T-helper 2 cell treated with Interferon-gamma antibody and Interleukin-4, amounts not matched to agents 100 ng/mL and 5 ng/mL, for 36 hours (primary cell): Measurements from ENCODE around the gene BRAT1. TPM values are rescaled to one million over a fixed set of nuclear protein-coding genes. Genes with fewer than 3 reads are reported as not detected.

ENCODE experiments used
- intact Hi-C: fragments of 100-400 bp; cut with micrococcal nuclease; formaldehyde crosslinking; loops from one replicate; pipeline ENCODE4 v1.15.1; 2023
- total RNA-seq: library from RNA; stranded (reverse); gene quantifications from 2 replicates; pipeline ENCODE4 v1.2.3, GENCODE V29; 2022

The BRAT1 gene
- total RNA-seq, 1 donor from 2014 or later = 40.0 TPM

DNA sequence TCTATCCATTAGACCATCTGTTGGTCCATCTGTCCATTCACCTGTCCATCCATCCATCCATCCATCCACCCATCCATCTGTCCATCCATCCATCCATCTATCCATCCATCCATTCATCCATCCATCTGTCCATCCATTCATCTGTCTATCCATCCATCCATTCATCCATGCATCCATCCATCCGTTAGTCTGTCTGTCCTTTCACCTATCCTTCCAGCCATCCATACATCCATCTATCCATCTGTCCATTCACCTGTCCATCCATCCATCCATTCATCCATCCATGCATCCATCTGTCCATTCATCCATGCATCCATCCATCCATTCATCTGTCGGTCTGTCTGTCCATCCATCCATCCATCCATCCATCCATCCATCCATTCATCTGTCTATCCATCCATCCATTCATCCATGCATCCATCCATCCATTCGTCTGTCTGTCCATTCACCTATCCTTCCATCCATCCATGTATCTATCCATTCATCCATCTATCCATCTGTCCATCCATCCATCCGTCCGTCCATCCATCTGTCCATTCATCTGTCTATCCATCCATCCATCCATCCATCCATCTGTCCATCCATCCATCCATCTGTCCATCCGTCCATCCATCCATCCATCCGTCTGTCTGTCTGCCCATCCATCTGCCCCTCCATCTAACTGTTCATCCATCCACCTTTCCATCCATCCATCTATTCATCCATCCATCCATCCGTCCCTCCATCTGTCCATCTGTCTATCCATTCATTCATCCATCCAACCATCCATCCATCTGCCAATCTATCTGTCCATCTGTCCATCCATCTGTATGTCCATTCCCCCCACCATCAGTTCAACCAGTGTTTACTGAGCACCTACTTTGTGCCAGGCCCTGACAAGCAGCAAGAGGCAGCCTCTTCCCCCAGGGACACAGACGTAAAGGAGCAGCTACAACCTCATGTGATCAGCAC lies 40.6 kb downstream of the BRAT1 start:
- intact Hi-C loops = no loop called here

DNA sequence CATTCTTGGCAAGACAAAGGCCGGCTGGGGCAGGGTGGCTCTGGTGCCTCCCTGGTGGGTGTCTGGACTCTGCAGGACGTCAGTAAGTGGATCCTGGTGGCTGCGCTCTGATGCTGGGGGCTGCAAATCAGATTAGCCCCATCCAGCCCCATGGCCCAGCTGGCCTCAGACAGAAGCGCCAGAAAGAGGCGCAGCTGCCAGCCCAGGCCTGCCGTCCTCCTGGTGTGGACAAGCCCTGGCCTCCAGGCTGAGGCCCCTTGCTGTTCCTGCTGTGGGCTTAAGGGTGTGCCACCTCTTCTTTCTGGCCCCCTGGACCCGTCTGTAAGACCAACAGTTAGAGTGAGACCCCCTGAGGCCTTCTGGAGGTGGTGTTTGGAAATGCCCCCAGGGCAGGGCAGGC lies 41.6 kb downstream of the BRAT1 start:
- intact Hi-C loops = no loop called here

DNA sequence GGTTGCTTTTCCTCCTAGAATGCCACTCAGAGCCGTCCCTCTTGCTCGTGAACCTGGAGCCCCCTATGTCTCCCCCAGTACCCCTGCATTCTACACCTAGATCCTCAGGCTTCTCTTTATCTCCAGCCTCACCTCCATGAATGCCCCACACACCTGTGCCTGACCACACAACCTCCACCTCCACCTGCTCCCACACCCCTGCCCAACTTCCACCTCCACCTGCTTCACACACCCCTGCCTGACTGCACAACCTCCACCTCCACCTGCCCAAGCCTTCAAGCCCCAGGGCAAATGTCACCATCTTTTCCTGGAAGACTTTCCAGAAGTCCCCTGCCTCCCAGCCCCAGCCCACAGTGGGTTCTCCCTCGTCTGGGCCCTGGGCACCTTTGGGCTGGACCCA lies 42.6 kb downstream of the BRAT1 start:
- intact Hi-C loops = loop anchor here (1.0 kb wide), 1 partner anchor 121 kb away; no protein-coding TSS in a partner anchor

DNA sequence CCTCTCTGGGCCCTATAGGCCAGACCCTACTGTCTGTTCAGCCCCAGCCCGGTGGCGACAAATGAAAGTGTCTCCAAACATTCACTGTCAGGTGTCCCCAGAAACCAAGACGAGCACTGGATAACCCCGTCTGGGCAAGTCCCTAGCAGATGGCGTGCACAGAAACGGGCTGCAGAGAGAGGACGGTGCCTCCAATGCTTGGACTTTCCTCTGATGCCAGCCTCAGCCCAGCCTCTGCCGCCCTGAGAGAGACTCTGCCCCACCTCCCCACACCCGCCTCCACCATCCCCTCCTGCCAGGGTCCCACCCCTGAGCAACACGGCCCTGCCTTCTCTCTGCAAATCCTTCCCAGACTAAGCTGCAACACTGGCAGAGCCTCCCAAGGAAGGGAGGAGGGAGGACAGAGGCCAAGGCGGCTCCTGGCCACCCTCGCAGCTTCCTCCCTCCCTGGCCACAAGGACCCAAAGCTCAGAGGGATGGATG lies 43.1 kb downstream of the BRAT1 start:
- intact Hi-C loops = loop anchor here (1.0 kb wide), 1 partner anchor 121 kb away; no protein-coding TSS in a partner anchor

DNA sequence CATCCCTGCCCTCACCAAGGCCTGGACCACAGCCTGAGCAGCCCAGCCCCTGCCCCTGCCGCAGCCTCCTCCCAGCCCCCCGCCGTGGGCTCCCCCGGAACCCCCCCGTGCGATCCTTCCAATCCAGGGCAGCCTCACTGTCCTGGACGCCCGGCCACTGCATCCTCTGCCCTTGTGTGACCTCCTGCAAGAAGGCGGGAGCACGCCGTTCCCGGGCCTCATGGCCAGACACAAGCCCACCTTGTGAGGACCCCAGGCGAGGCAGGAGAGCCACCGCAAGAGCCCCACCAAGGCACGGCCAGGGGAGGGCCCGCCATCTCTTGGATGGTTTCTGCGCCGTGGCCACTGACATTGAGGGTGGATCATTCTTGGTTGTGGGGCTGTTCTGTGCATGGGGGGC lies 43.6 kb downstream of the BRAT1 start:
- intact Hi-C loops = loop anchor here (1.0 kb wide), 2 partner anchors 8 to 122 kb away; partner anchors contain the start of gene LFNG

- intact Hi-C loops = loop anchor here (1.0 kb wide), 1 partner anchor 8 kb away; the partner anchor contains the start of gene LFNG
Measured at GRCh38 chr7:2510909-2511768, 44.2 kb downstream of the BRAT1 start.

DNA sequence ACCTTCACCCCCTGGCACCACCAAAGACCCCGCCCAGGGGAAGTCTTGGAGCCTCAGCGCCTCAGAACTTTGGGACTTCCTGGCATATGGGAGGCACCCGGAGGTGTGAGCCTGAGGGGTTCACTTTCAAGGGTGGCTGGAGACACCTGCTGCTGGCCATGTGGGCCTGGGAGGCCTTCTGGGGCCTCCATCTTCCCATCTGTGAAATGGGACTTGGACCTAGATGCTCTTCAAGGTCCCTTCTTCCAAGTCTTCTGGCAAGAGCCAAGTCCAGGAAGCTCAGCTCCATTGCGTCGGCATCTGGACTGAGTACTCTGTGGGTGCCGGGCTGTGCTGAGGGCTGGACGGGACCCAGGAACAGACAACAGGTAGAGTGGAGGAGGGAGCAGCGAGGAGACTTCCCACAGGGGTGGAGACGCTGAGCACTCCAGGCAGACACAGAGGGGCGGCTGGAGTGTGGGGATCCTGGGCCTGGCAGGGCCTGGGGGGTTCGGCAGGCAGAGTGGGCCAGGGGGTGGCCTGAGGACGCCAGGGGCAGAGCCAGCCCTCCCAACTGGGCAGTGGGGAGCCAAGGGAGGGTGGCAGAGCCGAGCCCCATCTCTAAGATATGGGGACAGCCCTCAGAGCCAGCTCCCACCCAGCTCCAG lies 45.1 kb downstream of the BRAT1 start:
- intact Hi-C loops = no loop called here

DNA sequence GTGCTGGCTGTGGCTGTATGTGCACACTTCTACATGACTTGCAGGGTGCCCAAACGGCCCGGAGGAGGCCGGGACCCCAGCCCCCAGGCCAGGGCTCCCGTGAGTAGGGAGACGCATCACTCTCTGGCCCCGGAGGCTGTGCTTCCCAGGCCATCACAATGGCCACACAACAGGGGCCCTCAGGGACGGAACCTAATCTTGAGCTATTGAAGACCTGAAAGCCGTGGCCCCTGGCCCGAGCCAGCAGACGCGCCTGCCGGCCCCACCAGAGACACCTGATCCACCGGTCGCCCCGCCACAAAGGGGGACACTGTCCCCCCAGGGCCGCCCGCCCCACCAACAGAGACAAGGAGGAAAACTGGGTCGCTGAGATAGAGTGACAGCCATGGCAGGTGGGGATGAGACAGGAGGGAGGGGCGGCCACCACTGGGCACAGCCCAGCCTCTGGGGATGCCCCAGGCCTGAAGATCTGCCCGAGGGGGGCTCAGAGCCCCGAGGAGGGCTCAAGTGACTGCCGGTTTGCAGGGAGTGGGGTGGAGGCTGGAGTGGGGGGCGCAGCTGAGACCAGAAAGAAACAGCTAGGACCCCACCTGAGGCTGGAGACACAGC lies 45.9 kb downstream of the BRAT1 start:
- intact Hi-C loops = no loop called here

- intact Hi-C loops = no loop called here
Measured at GRCh38 chr7:2508327-2509215, 46.8 kb downstream of the BRAT1 start.

DNA sequence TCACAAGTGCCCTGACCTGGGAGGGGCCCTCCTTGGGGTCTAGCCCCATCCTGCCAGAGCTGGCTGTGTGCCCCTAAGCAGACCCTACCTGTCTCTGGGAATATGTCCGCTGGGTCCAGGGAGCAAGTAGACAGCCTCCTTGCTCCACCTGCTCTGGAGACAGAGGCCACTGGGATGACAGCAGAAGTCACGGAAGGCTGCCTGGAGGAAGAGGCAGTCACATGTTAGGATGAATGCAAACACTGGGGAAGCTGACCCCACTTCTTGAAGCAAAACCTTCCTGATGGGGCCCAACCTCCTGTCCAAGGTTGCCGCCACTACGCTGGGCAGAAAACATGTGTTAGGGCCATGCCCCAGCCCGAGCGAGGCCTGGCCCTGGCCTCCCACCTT lies 47.4 kb downstream of the BRAT1 start:
- intact Hi-C loops = no loop called here

GRCh38 chr7:2507208-2507916 lies 48.0 kb downstream of the BRAT1 start:
- intact Hi-C loops = no loop called here

DNA sequence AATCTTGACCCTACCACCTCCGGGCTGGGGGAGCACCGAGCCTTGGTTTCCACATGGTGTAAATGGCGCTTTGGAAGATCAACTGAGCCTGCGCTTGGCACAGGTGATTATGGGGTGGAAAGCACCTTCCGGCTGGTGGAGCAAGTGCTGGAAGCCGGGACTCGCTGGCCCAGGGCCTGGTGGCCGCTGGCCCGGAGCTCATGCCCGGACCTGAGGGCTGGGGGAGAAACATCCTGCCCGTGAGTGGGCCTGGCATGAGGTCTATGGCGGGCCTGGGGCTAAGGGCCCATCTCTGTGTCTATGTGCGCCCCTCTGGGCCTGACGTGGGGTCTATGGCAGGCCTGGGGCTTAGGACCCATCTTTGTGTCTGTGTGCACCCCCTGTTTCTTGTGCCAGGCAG lies 49.9 kb downstream of the BRAT1 start:
- intact Hi-C loops = no loop called here

DNA sequence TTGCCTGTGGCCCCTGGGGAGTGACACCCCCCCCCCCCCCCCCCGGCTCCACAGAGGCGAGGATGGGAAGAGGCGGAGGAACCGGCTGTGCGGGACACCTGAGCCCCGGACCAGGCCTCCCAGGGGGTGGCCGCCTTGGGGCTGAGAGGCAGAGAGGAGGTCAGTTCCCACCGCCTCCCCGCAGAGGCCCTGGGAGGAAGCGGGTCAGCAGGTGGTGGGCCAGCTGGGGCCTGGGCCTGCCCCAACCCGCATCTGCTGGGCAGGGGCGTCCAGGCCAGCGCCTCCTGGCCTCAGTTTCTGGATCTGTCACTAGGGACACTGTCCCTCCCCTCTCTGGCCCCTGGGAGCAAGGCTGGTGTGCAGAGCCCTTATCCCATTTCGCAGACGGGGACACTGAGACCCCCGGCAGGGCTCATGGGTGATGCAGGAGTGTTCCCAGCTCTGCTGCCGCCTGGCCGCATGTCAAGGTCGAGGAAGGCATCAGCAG lies 50.4 kb downstream of the BRAT1 start:
- intact Hi-C loops = no loop called here

- intact Hi-C loops = no loop called here
Measured at GRCh38 chr7:2504128-2504888, 51.0 kb downstream of the BRAT1 start.

GRCh38 chr7:2503056-2503941 lies 52.0 kb downstream of the BRAT1 start:
- intact Hi-C loops = no loop called here

DNA sequence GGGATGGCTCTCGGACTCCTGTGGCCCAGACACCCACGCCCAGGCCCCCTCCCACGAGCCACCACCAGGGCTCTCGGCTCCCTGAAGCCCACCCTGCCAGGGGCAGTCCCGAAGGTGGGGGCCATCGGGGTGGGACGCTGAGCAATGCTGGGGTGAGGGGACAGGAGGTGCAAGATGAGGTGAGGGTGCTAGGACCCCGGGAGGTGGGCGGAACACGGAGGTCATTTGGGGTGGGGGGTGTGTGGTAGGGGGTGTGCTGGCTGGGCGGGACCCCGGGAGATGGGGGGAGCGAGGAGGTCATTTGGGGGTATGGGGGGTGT lies 52.7 kb downstream of the BRAT1 start:
- intact Hi-C loops = no loop called here

GRCh38 chr7:2501947-2502646 lies 53.2 kb downstream of the BRAT1 start:
- intact Hi-C loops = no loop called here
